Measurements from ENCODE around the gene TTC13. TPM values are rescaled to one million over a fixed set of nuclear protein-coding genes. Genes with fewer than 3 reads are reported as not detected.

Gene TTC13
- total RNA-seq, 2 donors from 2014 or later = 12.1 to 12.2 TPM

DNA sequence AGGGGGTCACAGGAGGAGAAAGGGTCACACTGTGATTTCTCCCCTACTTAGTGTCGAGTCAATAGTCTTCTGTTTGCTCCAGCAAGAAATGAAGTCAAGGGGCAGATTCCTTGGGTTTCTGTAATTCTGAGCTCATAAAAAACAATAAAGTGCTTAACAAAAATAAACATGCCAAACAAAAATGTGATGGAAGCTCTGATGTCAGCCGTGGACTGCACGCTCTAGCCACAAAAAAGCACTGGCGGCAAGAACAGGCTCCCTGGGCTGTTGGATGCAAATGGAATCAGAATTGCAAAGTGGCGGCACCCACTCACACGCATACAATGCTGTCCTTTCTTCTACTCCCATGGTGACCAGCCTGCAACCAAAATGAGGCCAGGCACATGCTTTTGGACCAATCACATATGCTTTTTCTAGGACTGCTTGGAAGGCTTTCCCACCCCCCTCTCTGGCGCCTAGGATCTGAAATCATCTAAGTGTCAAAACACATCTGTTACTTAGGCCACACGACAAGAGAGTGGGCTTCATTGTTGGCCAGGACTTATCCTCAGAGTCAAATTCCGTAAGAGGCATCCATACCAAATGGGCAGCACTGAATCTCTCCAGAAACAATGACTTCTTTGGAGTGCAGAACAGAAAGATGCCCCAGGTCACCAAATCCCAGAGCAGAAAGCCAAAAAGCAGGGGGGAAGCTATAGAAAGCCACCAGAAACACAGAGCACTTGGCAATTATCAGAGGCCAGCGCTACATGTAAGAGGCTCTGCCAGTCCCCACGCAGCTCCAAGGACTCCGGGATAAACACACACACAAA lies 119.5 kb downstream of the TTC13 start:
- no peak for DNase-seq (ENCODE audit: low spot score)
- Histone ChIP-seq H3K27ac (no peak overlapping the region), H3K4me1 (replicated peaks) (no peaks in the 10 kb centered on the region), H3K36me3 (no peaks in the 10 kb centered on the region), H3K4me3 (no peak overlapping the region), H3K9me3 (no peaks in the 10 kb centered on the region), H3K27me3 (replicated peaks; ENCODE audit: insufficient read depth) (no peaks in the 10 kb centered on the region)
- WGBS = 60% methylated on average over 12 of the region's 12 CpGs
- intact Hi-C loops (cut with DNase I) = no loop called here
- TF ChIP-seq POLR2AphosphoS5 (IDR thresholded peaks at IDR 0.05) (no peak), POLR2A (IDR thresholded peaks at IDR 0.05) (no peak)
- TF ChIP-seq, protein P1, sequence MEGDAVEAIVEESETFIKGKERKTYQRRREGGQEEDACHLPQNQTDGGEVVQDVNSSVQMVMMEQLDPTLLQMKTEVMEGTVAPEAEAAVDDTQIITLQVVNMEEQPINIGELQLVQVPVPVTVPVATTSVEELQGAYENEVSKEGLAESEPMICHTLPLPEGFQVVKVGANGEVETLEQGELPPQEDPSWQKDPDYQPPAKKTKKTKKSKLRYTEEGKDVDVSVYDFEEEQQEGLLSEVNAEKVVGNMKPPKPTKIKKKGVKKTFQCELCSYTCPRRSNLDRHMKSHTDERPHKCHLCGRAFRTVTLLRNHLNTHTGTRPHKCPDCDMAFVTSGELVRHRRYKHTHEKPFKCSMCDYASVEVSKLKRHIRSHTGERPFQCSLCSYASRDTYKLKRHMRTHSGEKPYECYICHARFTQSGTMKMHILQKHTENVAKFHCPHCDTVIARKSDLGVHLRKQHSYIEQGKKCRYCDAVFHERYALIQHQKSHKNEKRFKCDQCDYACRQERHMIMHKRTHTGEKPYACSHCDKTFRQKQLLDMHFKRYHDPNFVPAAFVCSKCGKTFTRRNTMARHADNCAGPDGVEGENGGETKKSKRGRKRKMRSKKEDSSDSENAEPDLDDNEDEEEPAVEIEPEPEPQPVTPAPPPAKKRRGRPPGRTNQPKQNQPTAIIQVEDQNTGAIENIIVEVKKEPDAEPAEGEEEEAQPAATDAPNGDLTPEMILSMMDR (IDR thresholded peaks at IDR 0.05) = no peak

DNA sequence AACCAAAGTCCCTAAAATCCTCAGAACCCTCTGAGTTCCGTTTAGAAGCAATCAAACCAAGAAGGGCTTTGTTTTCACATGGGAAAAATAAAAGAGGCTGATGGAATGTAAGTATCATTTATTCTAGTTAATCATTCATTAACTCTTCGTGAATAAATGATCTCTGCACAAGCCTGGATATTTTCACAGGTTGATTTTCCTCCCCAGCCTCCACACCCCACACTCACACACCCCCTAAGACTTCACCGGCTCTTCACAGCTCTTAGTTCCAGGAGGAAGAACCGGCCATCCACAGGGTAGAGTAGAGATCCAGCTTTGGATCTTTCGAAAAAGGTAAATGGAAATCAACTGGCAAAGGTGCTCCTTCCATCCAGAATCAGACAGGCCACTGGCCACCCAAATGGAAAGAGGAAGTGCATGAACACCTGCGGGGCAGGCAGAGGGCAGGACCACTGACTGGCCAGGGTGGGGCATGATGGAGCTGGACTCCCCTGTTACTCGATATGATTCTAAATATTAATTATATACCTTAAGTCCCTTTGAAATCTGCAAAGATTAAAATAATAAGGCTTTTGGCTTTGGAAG lies 120.3 kb downstream of the TTC13 start:
- H3K27ac ChIP-seq = no peak overlapping the region

DNA sequence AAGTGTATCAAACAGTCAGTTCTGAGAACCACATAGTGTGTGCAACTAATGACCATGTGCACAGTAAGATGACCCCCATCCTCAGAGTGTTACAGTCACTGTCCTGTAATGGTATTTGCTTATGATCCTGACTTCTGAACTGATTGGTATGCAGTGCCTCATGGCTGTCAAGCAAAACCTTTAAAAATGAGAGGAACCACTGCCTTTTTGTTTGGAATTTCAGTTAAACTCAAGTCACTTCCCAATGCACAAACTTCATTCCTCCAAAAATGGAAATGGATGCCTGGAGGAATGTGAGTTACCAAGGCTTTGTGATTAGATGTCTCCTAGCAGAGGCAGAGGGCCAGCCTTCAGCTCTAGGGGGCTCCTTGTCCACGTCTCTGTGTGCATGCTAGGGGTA lies 120.8 kb downstream of the TTC13 start:
- H3K9me3 ChIP-seq = no peaks in the 10 kb centered on the region
- 67% methylated on average over 1 of the region's 1 CpG for WGBS
- H3K27me3 ChIP-seq (replicated peaks; ENCODE audit: insufficient read depth) = no peaks in the 10 kb centered on the region
- TF ChIP-seq, protein P1 (IDR thresholded peaks at IDR 0.05) = no peak
- TF ChIP-seq POLR2AphosphoS5 (IDR thresholded peaks at IDR 0.05) (no peak), POLR2A (IDR thresholded peaks at IDR 0.05) (no peak)
- no peaks in the 10 kb centered on the region for H3K36me3 ChIP-seq
- H3K4me1 ChIP-seq (replicated peaks) = no peaks in the 10 kb centered on the region
- no peak for DNase-seq (ENCODE audit: low spot score)
- no peak overlapping the region for H3K4me3 ChIP-seq
- intact Hi-C loops (cut with DNase I) = no loop called here
- no peak overlapping the region for H3K27ac ChIP-seq

More for the DNA sequence above, 120.3 kb downstream of the TTC13 start:
- WGBS = 88% methylated on average over 7 of the region's 7 CpGs
- DNase-seq (ENCODE audit: low spot score) = no peak
- H3K27me3 ChIP-seq (replicated peaks; ENCODE audit: insufficient read depth) = no peaks in the 10 kb centered on the region
- intact Hi-C loops (cut with DNase I) = no loop called here
- H3K4me3 ChIP-seq = no peak overlapping the region
- H3K9me3 ChIP-seq = no peaks in the 10 kb centered on the region
- H3K4me1 ChIP-seq (replicated peaks) = no peaks in the 10 kb centered on the region
- TF ChIP-seq POLR2A (IDR thresholded peaks at IDR 0.05) (no peak), POLR2AphosphoS5 (IDR thresholded peaks at IDR 0.05) (no peak)
- TF ChIP-seq, protein P1 (IDR thresholded peaks at IDR 0.05) = no peak
- H3K36me3 ChIP-seq = no peaks in the 10 kb centered on the region

DNA sequence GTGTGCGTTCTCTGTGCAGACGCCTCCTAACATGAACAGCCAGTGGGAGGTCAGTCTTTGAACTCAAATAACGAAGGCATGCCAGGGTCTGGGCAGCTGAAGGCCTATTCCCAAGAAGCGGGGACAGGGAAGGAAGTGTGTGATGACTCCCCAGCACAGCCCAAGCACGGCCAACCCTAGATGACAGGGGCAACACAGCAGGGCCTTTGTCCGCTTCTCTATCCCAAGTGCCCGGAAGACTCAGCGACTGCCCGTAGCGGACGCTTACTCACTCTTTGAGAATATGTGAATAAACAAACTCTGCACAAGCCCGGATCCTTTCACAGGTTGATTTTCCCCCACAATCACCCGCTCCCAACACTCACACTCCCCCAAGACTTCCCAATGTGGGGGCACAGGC lies 121.6 kb downstream of the TTC13 start:
- 90% methylated on average over 13 of the region's 13 CpGs for WGBS
- no peaks in the 10 kb centered on the region for H3K9me3 ChIP-seq
- intact Hi-C loops (cut with DNase I) = no loop called here
- TF ChIP-seq POLR2AphosphoS5 (IDR thresholded peaks at IDR 0.05) = no peak
- TF ChIP-seq, protein P1 (IDR thresholded peaks at IDR 0.05) = no peak
- H3K27ac ChIP-seq = no peak overlapping the region
- H3K27me3 ChIP-seq (replicated peaks; ENCODE audit: insufficient read depth) = no peaks in the 10 kb centered on the region
- DNase-seq (ENCODE audit: low spot score) = no peak
- no peaks in the 10 kb centered on the region for H3K4me1 ChIP-seq (replicated peaks)
- no peak overlapping the region for H3K4me3 ChIP-seq
- no peaks in the 10 kb centered on the region for H3K36me3 ChIP-seq

MicroRNA genes within 50 kb of the gene (microRNA counts, 767-probe panel; counts per million panel counts)
- microRNA hsa-miR-1182 = 0 to 431 counts per million in 2 donors

Small RNA genes within 50 kb of the gene (small RNA-seq; reads per million reads assigned to genes)
- 0 reads per million in 2 donors for gene RN7SL837P

Other genes starting within 250 kb of the TTC13 start
- gene CAPN9, start 231.5 kb downstream of the TTC13 start, total RNA-seq = under 1 TPM; 0.45 to 0.59 TPM
- gene C1orf198, start 110.3 kb downstream of the TTC13 start, total RNA-seq = 10 to 100 TPM; 41.9 to 44.8 TPM
- 10 to 100 TPM; 27.6 to 29.6 TPM for gene ARV1, start 233 bp upstream of the TTC13 start, total RNA-seq
- 10 to 100 TPM; 13.7 to 13.9 TPM for gene FAM89A, start 61.4 kb upstream of the TTC13 start, total RNA-seq
- gene TRIM67, start 183.2 kb upstream of the TTC13 start, total RNA-seq = under 1 TPM in 1 of 2 donors, not detected in 1; 0.28 TPM